Central memory CD8-positive, alpha-beta T cell (primary cell): Measurements from ENCODE around the gene ZNF746.

Experiments
- ATAC-seq: fragments of 150-1000 bp; cut with Tn5 transposase; replicated peaks from 2 replicates; pipeline ENCODE4 v1.10.0; 2022; ENCODE audit warnings: mild to moderate bottlenecking, moderate FRiP score, moderate number of reproducible peaks; ENCODE audit not compliant: poor library complexity, severe bottlenecking; ENCODE audit errors: extremely low read depth
- DNase-seq, 2 donors: peaks; one replicate each; pipeline ENCODE4 v3.0.0; 2021; ENCODE audit warnings: low spot score in 2 of 2
- H3K27ac Mint-ChIP-seq: one replicate; pipeline ENCODE4 v1.8.0; 2022; ENCODE audit warnings: low read depth, mild to moderate bottlenecking, moderate library complexity, mixed read lengths
- H3K27me3 Mint-ChIP-seq: one replicate; pipeline ENCODE4 v1.8.0; 2022; ENCODE audit warnings: mixed read lengths
- H3K36me3 Mint-ChIP-seq: one replicate; pipeline ENCODE4 v1.8.0; 2022; ENCODE audit warnings: mild to moderate bottlenecking, moderate library complexity, mixed read lengths; ENCODE audit not compliant: insufficient read depth
- H3K4me1 Mint-ChIP-seq: one replicate; pipeline ENCODE4 v1.8.0; 2022; ENCODE audit warnings: mixed read lengths
- H3K4me3 Mint-ChIP-seq: one replicate; pipeline ENCODE4 v1.8.0; 2022; ENCODE audit warnings: mild to moderate bottlenecking, moderate library complexity, mixed read lengths
- H3K9me3 Mint-ChIP-seq: one replicate; pipeline ENCODE4 v1.8.0; 2022; ENCODE audit warnings: mixed read lengths

Gene ZNF746

DNA sequence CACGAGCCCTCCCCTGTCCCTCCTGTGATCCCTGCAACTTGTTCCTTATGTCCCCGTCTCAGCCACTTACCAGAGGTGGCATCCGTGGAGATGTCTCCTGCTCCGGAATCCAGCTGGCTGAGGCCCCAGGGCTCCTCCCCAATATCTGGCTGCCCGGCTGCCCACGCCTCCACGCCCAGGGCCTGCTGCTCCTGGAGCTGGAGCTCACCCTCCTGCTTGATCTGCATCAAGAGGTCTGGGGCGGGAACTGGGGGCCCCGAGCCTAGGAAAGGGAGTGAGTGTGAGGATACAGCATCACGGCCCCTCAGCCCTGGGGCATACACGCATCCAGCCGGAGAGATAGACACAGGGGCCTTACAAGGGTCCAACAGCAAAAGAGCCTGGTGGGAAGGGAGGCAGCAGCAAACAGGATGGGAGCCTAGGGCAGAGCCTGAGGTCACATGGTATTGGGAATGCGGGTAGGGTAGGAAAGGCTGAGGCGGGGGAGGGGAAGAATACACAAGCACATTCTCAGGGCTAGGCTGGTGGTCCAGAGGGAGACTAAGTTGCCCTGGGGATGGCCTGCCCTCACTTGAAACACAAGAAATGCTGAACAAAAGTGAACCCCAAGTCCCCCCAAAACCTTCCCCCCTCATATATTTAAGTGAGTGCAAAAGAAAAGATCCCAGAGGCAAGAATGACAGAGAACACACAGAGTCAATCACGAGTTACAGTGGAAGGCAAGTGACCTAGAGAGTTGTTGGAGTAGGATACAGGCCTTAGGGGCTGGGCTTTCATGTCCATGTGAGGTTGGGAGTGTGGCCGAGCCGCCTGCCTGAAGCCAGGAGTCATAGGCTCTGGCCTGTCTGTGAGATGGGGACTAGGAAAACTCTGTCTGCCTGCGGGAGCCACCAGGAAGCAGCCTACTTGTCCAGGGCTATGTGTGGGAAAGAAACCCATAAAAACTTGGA is 19.8 kb downstream of the ZNF746 start:
- H3K27me3 Mint-ChIP-seq = no peaks in the 10 kb centered on the region
- ATAC-seq (no peak), DNase-seq (no peak)
- H3K4me1 Mint-ChIP-seq = peaks cover 4% of the 10 kb centered on the region
- H3K4me3 Mint-ChIP-seq = no peak overlapping the region
- peak overlapping the region; percentile 0 for H3K27ac Mint-ChIP-seq
- no peaks in the 10 kb centered on the region for H3K9me3 Mint-ChIP-seq
- H3K36me3 Mint-ChIP-seq = peaks cover 28% of the 10 kb centered on the region

DNA sequence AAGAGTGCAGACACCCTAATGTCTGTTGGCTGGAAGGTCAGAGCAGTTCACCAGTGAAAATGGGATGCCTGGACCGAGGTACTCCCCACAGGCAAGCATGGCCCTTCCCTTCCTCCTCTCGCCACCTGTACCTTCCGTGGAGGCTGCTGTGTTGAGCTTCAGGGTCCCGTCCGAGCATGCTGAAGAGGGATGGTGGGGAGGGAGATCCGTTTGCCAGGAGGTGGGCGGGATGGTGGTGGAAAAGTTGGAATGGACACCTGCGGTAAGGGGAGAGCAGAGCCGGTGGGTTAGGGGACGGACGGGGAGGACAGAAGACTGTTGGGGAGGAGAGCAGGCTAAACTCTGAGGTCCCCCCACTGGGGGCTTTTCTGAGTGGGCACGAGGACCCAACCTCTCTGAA is 20.8 kb downstream of the ZNF746 start:
- H3K4me1 Mint-ChIP-seq = peaks cover 4% of the 10 kb centered on the region
- peak overlapping the region; percentile 74 for H3K27ac Mint-ChIP-seq
- H3K27me3 Mint-ChIP-seq = no peaks in the 10 kb centered on the region
- no peak overlapping the region for H3K4me3 Mint-ChIP-seq
- no peak for ATAC-seq
- H3K36me3 Mint-ChIP-seq = peaks cover 33% of the 10 kb centered on the region
- DNase-seq = no peak
- H3K9me3 Mint-ChIP-seq = no peaks in the 10 kb centered on the region

DNA sequence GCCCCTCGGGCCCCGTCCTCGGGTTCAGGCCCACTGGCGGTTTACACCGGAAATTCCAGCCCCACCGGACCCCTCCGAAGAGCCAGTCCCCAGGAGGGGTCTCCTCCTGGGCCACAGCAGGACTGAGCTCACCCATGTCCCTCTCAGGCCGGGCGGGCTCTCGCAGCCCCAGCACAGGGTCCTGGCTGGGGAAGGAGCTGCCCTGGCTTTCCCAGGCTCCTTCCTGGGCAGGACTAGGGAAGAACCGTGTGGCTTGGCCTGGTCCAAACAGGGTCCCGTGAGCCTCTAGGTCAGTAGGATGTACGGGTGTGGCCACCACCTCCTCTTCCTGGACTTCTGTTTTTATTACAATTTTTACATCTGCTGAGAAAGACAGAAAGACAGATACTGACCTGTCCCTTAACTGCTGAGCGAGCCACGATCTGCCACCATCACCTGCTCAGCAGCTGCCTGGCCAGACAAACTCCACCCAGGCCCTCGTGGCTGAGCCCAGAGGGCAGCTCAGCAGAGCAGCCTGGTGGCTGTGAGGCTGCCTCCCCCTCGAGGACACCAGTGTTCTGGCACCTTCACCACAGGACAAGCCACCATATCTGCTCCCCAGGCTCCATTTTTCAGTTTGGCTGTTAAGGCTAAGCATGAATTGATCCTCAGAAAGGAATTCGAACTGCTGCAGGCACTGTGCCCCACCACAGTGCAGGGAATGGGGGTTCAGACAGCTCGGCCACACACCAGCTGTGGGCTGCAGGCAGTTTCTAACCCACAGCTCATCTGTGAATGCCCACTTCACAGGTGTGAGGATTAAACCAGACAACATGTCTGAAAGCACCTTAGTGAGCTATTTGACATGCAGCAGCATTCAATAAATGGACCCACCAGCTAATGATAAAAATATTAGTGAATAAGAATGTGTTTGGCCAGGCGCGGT is 22.2 kb downstream of the ZNF746 start:
- peaks cover 36% of the 10 kb centered on the region for H3K36me3 Mint-ChIP-seq
- H3K27ac Mint-ChIP-seq = peak overlapping the region; percentile 74
- H3K27me3 Mint-ChIP-seq = no peaks in the 10 kb centered on the region
- H3K4me1 Mint-ChIP-seq = peaks cover 4% of the 10 kb centered on the region
- H3K9me3 Mint-ChIP-seq = no peaks in the 10 kb centered on the region
- DNase-seq (no peak), ATAC-seq (peak; percentile 32)
- no peak overlapping the region for H3K4me3 Mint-ChIP-seq

DNA sequence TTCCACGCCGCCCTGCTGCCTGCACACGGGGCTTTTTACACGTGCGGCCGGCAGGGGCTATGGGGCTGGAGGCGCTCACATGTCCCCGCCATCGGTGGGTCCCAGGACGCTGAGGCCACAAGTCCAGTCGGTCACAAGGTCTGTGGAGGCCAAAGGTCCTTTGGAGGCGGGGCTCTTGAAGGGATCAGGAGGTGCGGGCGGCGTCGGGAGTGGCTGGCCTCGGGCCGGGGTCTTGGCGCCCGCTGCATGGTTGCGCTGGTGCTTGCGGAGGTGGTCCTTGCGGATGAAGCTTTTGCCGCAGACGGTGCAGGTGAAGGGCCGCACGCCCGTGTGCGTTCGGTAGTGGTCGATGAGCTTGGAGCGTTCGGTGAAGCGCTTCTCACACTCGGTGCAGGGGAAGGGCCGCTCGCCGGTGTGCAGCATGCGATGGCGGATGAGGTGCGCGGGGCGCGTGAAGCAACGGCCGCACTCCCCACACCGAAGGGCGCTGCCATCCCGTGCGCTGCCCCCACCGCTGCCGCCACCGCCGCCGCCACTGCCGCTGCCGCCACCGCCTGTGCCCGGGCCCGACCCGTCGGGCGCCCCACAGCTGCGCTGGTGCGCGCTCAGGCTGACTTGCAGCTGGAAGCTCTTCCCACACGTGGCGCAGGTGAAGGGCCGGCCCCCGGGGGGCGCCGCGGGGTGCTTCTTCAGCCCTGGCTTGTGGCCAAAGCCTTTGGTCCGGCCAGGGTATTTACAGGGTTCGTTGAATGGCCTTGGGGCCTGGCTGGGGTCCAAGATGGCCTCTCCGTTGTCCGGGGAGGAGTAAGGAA is 23.1 kb downstream of the ZNF746 start:
- DNase-seq = no peak
- Mint-ChIP-seq H3K36me3 (peaks cover 36% of the 10 kb centered on the region), H3K4me3 (no peak overlapping the region), H3K27ac (no peak overlapping the region), H3K9me3 (no peaks in the 10 kb centered on the region), H3K27me3 (no peaks in the 10 kb centered on the region), H3K4me1 (peaks cover 4% of the 10 kb centered on the region)
- ATAC-seq = no peak

DNA sequence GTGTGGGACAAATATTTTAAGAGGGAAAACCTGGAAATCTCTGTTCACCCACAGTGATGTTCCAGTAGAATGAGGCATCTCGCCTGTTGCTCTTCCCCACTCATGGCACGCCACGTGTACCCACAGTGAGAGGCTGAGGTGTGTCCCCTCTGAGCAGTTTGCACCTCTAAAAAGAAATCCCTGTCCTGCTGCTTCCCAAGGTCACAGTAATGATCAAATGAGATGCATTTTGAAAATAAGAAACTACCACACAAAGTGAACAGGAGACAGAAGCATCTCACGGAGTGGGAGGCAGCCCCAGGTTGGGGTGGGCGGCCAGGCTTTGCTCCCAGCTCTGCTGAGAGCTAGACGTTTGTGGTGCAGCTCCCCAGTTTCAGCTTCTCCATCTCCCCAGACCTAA is 24.4 kb downstream of the ZNF746 start:
- no peak overlapping the region for H3K27ac Mint-ChIP-seq
- H3K4me3 Mint-ChIP-seq = no peak overlapping the region
- H3K9me3 Mint-ChIP-seq = no peaks in the 10 kb centered on the region
- H3K27me3 Mint-ChIP-seq = no peaks in the 10 kb centered on the region
- ATAC-seq = no peak
- H3K4me1 Mint-ChIP-seq = no peaks in the 10 kb centered on the region
- H3K36me3 Mint-ChIP-seq = peaks cover 36% of the 10 kb centered on the region
- DNase-seq = no peak

DNA sequence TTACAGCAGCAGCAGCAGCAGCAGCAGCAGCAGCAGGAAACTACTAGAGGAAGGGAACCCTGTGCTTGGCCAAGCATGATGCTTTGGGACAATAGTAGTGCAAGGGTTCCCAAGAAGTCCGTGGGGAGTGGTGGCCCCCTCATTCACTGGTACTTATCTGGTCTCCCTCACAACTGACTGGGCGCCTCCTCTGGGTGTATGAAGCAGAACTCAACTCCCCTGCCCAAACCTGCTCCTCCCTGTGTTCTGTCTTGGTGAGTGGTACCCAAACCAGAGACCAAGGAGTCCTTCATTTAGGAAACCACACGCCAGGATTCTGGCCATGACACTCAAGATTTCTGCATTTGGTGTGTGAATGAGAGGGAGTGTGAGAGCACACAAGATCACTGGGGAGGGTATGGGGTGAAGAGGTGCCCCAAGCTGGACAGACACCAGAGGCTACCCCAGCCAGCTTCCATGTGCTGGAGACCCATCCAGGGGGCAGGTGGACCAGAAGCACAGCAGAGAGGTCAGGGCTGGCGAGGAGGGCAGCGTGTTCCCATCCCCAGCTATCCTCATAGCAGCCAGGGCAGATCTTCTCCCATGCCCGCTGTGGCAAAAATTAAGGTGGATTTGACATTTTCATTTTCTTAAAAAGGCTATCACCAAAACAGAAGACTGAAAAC is 26.2 kb downstream of the ZNF746 start:
- DNase-seq (no peak), ATAC-seq (no peak)
- no peak overlapping the region for H3K4me3 Mint-ChIP-seq
- peaks cover 5% of the 10 kb centered on the region for H3K27me3 Mint-ChIP-seq
- H3K36me3 Mint-ChIP-seq = peaks cover 25% of the 10 kb centered on the region
- no peak overlapping the region for H3K27ac Mint-ChIP-seq
- no peaks in the 10 kb centered on the region for H3K4me1 Mint-ChIP-seq
- no peaks in the 10 kb centered on the region for H3K9me3 Mint-ChIP-seq

DNA sequence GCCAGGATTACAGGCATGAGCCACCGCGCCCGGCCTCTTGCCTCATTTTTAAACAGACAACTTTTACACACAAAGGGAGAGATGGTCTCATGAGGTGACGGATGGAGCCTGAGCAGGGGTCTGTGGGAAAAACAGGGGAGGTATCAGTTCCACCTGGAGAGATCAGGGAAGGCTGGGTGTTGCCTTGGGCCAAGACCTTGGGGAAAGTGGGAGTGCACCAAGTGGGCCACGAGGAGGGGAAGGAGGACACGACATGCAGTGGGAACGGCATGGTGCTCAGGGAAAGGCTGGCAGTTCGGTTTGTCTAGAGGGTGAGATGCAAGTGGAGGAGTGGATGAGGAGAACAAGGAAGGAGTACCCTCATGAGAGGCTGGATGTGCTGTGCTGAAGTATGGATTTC is 27.8 kb downstream of the ZNF746 start:
- no peak overlapping the region for H3K27ac Mint-ChIP-seq
- H3K9me3 Mint-ChIP-seq = no peaks in the 10 kb centered on the region
- ATAC-seq (no peak), DNase-seq (no peak)
- H3K4me1 Mint-ChIP-seq = no peaks in the 10 kb centered on the region
- peaks cover 19% of the 10 kb centered on the region for H3K27me3 Mint-ChIP-seq
- H3K4me3 Mint-ChIP-seq = no peak overlapping the region
- peaks cover 17% of the 10 kb centered on the region for H3K36me3 Mint-ChIP-seq

DNA sequence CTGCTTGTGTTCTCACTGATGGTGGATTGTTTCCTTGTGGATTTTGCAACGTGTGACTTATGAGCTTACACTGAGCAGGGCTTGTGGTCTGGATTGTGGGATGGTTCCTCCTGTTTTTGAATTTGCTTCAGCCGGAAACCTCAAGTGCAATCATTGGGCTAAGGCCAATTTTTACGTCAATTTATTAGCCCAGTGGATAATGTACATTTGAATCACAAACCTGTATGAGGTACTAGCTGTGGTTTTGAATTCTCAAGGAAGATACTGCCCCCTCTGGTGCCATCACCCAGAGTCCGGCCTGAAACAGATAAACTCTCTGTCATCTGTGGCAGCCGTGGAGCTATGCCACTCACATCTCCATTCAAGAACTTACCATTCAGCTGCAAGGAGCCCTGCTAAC is 29.4 kb downstream of the ZNF746 start:
- ATAC-seq = no peak
- Mint-ChIP-seq H3K27me3 (peaks cover 28% of the 10 kb centered on the region), H3K36me3 (peaks cover 11% of the 10 kb centered on the region), H3K9me3 (no peaks in the 10 kb centered on the region), H3K4me3 (no peak overlapping the region), H3K4me1 (no peaks in the 10 kb centered on the region), H3K27ac (no peak overlapping the region)
- DNase-seq = no peak

DNA sequence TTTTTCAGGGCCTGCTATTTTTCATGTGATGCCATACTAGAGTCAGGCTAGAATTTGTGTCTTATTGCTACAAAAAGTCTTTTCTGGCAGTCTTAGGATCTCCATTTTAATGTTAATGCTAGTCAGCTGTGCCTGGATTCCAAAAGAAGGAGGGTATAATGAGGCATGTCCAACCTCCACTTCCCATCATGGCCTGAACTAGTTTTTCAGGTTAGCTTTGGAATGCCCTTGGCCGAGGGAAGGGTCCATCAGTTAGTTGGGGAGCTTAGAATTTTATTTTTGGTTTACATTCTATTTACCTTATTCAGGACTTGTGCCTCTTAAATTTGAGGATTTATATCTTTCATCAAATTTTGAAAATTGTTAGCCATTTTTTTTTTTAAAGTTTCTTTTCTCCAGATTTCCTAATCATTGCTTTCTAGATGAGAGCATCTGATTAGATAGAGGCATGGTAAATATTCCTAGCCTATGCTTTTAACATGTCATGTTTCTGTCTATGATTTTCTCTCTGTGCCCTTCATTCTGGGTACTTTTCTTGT is 30.2 kb downstream of the ZNF746 start:
- H3K27ac Mint-ChIP-seq = no peak overlapping the region
- DNase-seq = no peak
- no peak for ATAC-seq
- H3K36me3 Mint-ChIP-seq = peaks cover 8% of the 10 kb centered on the region
- no peak overlapping the region for H3K4me3 Mint-ChIP-seq
- H3K4me1 Mint-ChIP-seq = no peaks in the 10 kb centered on the region
- no peaks in the 10 kb centered on the region for H3K9me3 Mint-ChIP-seq
- H3K27me3 Mint-ChIP-seq = peaks cover 28% of the 10 kb centered on the region

DNA sequence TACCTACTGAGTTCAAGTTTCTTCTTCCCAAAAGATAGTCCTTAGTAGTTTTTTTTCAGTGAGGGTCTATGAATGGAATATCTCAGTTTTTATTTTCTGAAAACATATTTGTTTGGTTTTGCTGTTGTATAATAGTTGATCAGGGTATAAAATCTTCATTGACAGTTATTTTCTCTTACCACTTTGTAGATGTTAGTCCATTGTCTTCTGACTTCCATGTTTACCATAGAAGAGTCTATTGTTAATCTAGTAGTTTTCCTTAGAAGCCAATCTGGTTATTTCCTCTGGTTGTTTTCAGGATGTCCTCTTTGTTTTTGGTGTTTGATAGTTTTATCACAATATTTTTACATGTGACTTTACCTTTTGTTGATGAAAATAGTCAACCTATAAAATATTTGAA is 31.2 kb downstream of the ZNF746 start:
- Mint-ChIP-seq H3K27me3 (peaks cover 28% of the 10 kb centered on the region), H3K36me3 (no peaks in the 10 kb centered on the region), H3K4me3 (no peak overlapping the region), H3K9me3 (no peaks in the 10 kb centered on the region), H3K4me1 (peaks cover 1% of the 10 kb centered on the region), H3K27ac (no peak overlapping the region)
- ATAC-seq = no peak
- DNase-seq = no peak

DNA sequence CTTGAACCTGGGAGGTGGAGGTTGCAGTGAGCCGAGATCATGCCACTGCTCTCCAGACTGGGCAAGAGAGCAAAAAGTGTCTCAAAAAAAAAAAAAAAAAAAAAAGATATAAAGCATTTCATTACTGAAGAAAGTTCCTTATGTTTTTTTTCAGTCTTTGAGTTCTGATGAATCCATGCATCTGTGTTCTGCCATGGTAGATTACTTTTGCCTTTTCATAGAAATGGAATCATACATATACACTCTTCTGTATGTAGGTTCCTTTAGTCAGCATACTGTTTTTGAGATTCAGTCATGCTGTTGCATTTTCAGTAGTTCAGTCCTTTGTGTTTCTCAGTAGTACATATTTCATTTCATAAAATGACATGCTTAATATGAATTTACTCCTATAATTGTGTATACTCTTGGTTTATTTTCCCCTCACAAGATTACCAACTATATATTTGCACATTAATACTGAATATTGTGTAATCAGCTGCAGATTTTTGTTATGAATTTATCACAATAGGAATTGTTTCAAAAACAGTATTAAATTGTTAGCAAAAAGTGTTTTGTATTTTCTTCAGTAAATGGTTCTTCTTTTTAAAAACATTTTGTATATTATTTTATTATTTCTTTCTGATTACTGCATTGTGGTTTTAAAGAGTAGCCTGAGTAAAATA is 34.0 kb downstream of the ZNF746 start:
- ATAC-seq = no peak
- no peaks in the 10 kb centered on the region for H3K9me3 Mint-ChIP-seq
- DNase-seq = no peak
- H3K4me3 Mint-ChIP-seq = no peak overlapping the region
- H3K4me1 Mint-ChIP-seq = peaks cover 7% of the 10 kb centered on the region
- H3K27me3 Mint-ChIP-seq = peaks cover 28% of the 10 kb centered on the region
- peaks cover 5% of the 10 kb centered on the region for H3K36me3 Mint-ChIP-seq
- H3K27ac Mint-ChIP-seq = no peak overlapping the region
